Measurements from ENCODE around the gene FANCC. TPM values are rescaled to one million over a fixed set of nuclear protein-coding genes. Genes with fewer than 3 reads are reported as not detected.
A peak's percentile ranks its signal among the peaks of the same experiment; 100 is the strongest.

Gene FANCC
- total RNA-seq, 2 donors from 2014 or later: 7.5 to 12.5 TPM

GRCh38 chr9:95120781-95121370 is 196.6 kb downstream of the FANCC start:
- no peak overlapping the region for H3K4me3 ChIP-seq
- peaks cover 12% of the 10 kb centered on the region for H3K4me1 ChIP-seq
- no peaks in the 10 kb centered on the region for H3K9me3 ChIP-seq
- DNase-seq: no peak
- TF ChIP-seq POLR2A (IDR thresholded peaks at IDR 0.05) (no peak), CTCF (IDR thresholded peaks at IDR 0.05) (no peak)
- H3K27ac ChIP-seq: no peak overlapping the region
- intact Hi-C loops (cut with DNase I): loop anchor here (10.0 kb wide), 1 partner anchor 336 kb away; no protein-coding TSS in a partner anchor
- H3K27me3 ChIP-seq: no peaks in the 10 kb centered on the region
- no peak for ATAC-seq
- H3K36me3 ChIP-seq (replicated peaks in 1 of 2; ENCODE audit: insufficient read depth in 1 of 2, low read depth in 2 of 2): no peaks in the 10 kb centered on the region

DNA sequence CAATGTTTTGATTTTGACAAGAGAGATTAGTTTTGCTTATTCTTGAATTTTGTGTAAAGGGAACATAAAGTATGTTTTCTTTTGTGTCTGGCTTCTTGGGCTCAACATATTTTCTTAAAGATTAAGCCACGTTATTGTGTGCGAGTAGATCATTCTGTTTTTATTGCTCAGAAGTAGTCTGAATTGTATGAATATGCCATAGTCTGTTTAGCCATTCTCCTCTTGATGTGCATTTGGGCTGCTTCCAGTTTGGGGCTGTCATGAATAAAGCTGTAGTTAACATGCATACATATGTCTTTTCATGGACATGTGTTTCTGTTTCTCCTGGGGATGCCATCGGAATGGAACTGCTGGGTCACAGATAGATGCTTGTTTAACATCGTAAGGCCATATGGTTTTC is 198.9 kb downstream of the FANCC start:
- no peaks in the 10 kb centered on the region for H3K9me3 ChIP-seq
- peaks cover 0 to 2% of the 10 kb centered on the region in 2 donors for H3K36me3 ChIP-seq (replicated peaks in 1 of 2; ENCODE audit: insufficient read depth in 1 of 2, low read depth in 2 of 2)
- H3K4me1 ChIP-seq: peaks cover 12% of the 10 kb centered on the region
- no peaks in the 10 kb centered on the region for H3K27me3 ChIP-seq
- intact Hi-C loops (cut with DNase I): no loop called here
- no peak for DNase-seq
- ATAC-seq: no peak
- TF ChIP-seq POLR2A (IDR thresholded peaks at IDR 0.05): no peak
- no peak for TF ChIP-seq CTCF (IDR thresholded peaks at IDR 0.05)
- no peak overlapping the region for H3K4me3 ChIP-seq
- no peak overlapping the region for H3K27ac ChIP-seq
- WGBS, 2 donors: 76 to 79% methylated on average over 4 of the region's 4 CpGs

GRCh38 chr9:95116808-95117204 is 200.7 kb downstream of the FANCC start:
- no peaks in the 10 kb centered on the region for H3K27me3 ChIP-seq
- H3K4me3 ChIP-seq: no peak overlapping the region
- DNase-seq: peak in 2 of 4 donors; percentile 15 to 52
- H3K9me3 ChIP-seq: no peaks in the 10 kb centered on the region
- intact Hi-C loops (cut with DNase I): no loop called here
- peak; percentile 38 for ATAC-seq
- H3K36me3 ChIP-seq (replicated peaks in 1 of 2; ENCODE audit: insufficient read depth in 1 of 2, low read depth in 2 of 2): peaks cover 0 to 4% of the 10 kb centered on the region in 2 donors
- 12 to 13% methylated on average over 1 of the region's 1 CpG for WGBS, 2 donors
- peaks cover 12% of the 10 kb centered on the region for H3K4me1 ChIP-seq
- TF ChIP-seq CTCF (IDR thresholded peaks at IDR 0.05) (no peak), POLR2A (IDR thresholded peaks at IDR 0.05) (no peak)
- H3K27ac ChIP-seq: peak overlapping the region in 1 of 4 donors; percentile 19

DNA sequence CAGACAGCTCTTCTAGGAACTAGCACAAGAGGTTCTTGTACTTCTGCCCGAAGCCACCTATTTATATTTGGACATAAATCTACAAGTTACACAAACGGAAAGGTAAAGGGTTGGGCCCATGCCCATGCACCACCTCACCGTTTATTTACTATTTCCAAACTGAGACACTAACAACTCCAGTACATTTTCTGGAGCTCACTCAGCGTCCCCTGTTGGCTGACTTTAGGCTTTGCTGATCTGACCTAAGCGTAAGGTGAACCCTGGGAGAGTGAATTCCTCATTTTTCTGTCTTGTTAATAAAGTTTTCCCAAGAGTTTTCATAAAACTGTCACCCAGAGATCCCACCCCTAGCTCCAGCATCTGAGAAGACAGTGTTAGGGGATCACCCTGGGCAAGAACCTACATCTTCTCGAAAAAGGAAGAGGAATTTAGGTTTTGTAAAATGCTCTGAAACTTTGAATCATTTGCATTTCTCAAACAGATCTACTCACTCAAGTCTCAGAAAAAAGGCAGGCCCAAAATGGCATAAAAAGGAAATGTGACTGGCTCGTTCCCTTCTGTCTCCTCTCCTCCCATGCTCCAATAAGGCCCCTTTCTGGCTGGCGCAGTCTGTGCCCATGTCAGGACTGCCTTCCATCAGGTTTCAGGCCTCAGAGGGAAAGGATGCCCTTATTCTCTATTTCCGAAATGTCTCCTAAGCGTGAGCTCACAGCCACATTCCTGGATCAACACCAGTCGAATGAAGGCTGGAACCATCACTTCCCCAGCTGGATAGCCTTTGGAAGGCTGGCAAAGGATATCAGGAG is 201.3 kb downstream of the FANCC start:
- intact Hi-C loops (cut with DNase I): no loop called here
- Histone ChIP-seq H3K27me3 (no peaks in the 10 kb centered on the region), H3K9me3 (no peaks in the 10 kb centered on the region), H3K36me3 (replicated peaks in 1 of 2; ENCODE audit: insufficient read depth in 1 of 2, low read depth in 2 of 2) (peaks cover 0 to 9% of the 10 kb centered on the region in 2 donors), H3K27ac (peak overlapping the region in 1 of 4 donors; percentile 19), H3K4me1 (peaks cover 12% of the 10 kb centered on the region), H3K4me3 (no peak overlapping the region)
- DNase-seq: peak; percentile 43 to 72 (median 56)
- peak; percentile 48 for ATAC-seq
- TF ChIP-seq POLR2A (IDR thresholded peaks at IDR 0.05) (no peak), CTCF (IDR thresholded peaks at IDR 0.05) (peak in 6 of 7 experiments; percentile 16 to 62 (median 48))
- WGBS, 2 donors: 68 to 69% methylated on average over 11 of the region's 11 CpGs

Data from body of pancreas (tissue), 4 donors.